Occipital lobe (tissue), 2 donors: ENCODE data around the gene VWA5A. TPM values are rescaled to one million over a fixed set of nuclear protein-coding genes. Genes with fewer than 3 reads are reported as not detected.
"Not testable (repeated sequence)": the region's sequence is repeated elsewhere in the genome, so short reads cannot be mapped to it uniquely, and the experiment has no call there.

ENCODE experiments used
- DNase-seq: peaks from one replicate; lab custom pipeline; 2025; lab: John Stamatoyannopoulos, UW
- total RNA-seq: library from RNA; depleted of rRNA; stranded (reverse); fragments of >200 nt; gene quantifications from one replicate; pipeline ENCODE4 v1.2.3, GENCODE V29; 2014

Gene VWA5A
- total RNA-seq, 1 donor from 2014 or later: 5.8 TPM

DNA sequence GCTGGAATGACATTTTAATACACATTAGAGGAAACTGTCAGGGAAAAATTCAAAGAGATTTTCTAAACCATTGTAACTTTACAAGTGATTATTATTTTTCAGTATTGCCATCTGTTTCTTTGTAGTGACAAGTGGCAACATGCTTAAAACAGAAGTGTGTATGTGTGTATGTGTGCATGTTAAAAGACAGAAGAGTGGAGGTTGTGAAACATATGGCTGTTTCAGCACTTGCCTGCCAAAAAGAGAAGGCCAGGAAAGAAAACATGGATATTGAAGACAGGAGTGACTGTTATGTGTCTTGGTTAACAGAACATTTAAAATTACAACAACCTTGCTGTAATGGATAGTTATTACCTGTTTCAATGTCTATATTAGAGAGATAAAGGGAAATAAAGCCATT lies 24.3 kb upstream of the VWA5A start:
- no peak for DNase-seq

DNA sequence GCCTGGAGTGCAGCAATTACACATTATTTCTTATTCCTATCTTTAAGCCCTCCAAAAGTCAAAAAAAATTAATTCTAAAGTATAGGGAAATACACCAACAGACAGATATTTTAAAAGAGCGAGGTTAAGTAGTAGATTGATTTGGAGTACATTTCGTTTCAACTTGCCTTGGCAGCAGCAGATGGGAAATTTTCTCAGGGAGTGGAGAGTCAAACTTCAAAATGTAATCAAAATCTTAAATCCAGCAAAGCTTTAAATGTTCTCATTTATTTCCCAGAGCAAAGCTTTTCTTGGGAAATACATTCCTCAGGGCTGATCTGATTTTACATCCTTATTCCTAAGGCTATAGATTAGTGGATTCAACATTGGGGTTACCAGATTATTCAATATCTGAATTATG lies 21.9 kb upstream of the VWA5A start:
- no peak for DNase-seq

DNA sequence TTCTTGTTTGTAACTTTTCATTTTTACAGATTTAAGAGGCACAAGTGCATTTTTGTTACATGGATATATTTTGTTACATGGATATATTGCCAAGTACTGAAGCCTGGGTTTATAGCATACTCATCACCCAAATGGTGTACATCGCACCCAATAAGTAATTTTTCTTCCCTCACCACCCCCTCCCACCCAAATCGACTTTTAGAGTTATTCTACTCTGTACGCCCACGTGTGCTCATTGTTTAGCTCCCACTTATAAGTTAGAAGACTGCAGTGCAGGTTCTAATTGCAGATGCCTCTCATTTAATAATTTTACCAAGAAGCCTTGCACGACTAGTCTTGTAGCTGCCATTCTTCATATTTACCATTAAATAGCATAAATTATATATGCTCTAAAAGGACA lies 20.5 kb upstream of the VWA5A start:
- DNase-seq: no peak

DNA sequence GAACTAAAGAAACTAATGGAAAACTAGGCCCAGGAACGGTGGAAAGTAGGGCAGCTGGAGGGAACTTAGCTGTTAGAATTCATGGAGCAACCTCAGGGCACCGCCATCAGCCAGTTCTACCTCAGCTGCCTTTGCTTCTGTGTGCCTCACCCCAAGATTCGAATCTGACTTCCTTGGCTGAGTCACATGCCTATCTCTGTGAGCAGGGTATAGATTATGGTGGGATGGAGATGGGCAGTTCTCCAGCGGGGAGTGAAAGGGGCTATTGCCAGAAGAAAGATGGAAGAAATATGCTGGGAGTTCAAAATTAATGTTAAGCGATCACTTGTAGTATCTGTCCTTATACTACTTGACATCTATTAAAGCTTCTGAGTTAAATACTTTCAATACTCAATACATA lies 18.9 kb upstream of the VWA5A start:
- DNase-seq: no peak

DNA sequence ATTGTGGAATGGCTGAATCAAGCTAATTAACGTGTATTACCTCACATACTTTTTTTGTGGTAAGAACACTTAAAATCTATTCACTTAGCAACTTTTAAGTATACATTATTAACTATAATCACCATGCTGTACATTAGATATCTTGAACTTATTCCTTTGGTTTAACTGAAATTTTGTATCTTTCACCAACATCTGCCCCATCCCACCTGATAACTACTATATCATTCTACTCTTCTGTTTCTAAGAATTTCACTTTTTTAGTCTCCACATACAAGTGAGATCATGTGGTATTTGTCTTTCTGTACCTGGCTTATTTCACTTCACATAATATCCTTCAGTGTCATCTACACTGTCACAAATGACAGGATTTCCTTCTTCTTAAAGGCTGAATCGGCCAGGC lies 17.1 kb upstream of the VWA5A start:
- no peak for DNase-seq

DNA sequence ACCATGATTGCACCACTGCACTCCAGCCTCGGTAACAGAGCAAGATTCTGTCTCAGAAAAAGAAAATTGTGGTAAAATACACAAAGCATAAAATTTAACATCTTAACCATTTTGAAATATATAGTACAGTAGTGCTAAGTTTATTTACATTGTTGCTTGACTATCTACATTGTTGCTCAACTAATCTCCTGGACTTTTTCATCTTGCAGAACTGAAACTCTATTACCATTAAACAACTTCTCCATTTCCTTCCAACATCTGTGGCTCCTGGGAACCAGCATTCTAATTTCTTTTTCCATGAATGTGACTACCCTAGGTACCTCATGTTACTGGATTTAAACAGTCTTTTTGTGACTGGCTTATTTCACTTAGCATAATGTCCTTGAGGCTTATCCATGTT lies 13.5 kb upstream of the VWA5A start:
- no peak for DNase-seq

DNA sequence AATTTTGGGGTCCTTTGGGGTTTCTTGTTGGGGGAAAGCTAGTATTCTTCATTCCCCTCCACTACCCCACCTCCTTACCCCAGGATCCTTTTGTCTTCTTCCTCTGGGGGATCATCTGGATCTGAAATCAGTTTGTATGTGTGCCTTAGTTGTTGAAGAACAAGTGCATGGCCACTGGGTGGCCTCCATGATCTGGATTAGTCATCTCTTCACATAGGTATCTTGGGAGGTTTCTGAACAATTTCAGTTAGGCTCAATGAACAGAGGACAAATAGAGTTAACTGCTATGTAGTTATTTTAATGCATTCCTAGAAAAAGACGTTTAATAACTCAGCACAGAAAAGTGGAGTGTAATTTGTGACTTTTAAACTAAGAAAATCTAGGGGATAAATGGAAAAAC lies 7.1 kb upstream of the VWA5A start:
- no peak for DNase-seq

DNA sequence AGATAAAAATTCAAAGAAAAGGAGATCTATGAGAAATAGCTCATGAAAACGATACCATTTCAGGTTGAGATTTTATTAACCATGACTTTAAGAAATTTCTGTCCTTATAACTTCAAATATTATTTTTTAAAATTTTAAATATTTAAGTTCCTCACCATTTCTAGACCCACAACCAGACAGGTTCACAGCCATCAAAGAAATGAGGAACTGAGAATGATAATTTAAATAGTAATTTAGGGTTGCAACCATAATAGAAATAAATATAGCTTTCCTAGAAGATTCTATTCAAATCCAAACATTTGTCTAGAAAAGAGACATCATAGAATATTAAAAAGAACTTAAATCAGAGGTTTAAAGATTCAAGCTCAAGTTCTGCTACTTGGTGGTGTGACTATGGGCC lies 5.9 kb upstream of the VWA5A start:
- no peak for DNase-seq

DNA sequence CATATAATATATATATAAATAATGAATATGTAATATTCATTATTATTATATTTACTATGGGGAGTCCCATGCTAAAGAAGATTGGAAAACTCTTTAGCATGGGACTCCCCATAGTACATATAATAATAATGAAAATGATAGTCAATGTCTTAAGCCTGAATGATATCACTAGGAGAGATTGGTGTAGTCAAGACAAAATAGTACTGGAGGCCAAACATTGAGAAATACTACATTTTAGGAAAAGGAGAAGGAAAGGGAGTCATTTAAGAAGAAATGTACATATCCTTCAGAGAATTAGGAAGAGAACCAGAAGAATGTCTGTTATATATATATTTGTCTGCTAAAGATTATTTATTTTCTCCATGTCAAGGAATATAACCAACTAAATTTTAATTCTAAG lies 5.0 kb upstream of the VWA5A start:
- DNase-seq: no peak

DNA sequence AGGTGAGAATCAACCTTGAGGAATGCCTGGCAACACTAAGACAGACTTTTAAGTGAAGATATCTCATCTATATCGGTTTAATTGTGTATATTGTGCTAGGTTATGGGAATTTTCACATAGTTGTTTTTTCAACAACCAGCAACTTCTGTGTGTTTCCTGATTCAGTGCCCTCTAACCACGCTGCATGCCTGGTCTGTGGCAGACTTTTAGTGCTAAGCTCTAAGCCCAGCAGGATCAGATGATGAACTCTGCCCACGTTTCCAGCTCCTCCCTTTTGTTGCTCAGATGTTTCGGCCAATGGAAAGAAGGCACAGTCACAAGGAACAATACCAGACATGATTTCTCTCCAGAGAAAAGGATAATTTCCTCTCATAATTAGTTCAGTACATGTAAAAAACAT lies 1.4 kb upstream of the VWA5A start:
- DNase-seq: no peak

DNA sequence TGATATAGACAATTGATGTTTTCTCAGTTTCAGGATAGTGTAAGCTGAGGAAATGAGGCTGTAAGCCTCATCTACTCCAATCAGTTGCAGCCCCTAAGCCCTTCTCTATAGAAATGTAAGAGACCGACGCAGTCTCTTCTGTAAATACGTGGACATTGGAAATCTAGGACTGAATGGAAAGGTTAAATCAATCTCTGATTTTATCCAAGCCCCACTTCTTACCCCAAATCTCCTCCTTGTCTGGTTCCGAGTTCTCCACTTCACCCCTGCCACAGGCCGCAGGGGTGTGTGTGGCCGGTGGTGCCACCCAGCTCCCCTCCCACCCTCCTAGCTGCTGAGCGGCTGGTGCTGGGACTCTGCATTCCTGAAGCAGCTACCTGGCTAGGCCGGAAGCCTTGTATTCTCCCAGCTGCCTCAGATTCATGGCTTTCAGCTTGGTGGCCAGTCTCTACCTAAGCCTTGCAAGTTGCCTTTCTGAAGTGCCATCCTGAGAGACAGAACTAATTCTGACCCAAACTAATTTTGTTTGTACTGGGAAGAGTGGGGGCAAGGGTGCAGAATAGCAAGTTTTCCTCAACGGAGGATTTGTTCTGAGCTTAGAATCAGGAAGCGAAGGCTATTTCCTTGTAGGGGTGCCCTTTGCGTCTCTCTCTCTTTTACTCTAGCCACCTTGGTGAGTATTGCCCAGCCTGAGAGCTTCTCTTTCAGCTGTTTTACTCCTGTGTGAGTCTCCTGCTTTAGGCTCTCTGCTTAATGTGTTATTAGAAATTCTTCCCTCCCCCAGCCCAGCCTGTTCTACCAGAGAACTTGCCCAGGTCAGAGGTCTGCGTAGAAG lies 749 bp downstream of the VWA5A start:
- no peak for DNase-seq

DNA sequence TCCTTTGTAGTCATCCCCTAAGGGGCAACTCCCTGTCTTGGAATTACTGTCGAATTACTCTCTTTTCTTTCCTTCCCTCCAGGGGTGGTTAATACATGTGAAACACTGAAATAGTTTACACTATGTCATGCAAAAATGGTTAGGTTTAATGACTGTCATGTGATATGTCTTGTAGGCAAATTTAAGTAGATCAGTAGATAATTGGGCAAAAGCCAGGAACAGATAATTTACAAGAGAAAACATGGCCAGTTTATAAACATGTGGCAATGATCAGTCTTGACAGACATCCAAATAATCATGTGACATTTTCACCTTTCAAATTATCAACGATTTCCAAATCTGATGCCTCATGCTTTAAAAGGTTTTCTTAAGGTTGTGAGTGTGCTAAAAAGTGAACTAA lies 3.9 kb downstream of the VWA5A start:
- no peak for DNase-seq

DNA sequence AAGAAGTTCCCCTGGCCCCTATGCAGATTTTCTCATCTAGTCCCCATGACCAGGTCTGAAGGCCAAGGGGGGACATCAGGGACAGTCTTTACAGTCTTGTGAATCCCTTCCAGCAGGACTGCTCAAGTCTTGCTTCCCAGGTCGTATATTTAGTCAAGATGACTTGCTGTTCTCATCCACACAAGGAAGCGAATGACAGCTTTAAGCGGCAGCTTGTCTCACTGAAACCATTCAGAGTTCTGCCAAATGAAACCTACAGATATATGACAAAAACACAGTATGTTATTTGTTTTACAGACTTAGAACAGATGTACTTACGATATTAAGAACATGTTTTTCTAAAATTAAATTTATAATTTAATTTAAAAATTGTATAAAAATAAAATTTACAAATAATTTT lies 5.6 kb downstream of the VWA5A start:
- no peak for DNase-seq

DNA sequence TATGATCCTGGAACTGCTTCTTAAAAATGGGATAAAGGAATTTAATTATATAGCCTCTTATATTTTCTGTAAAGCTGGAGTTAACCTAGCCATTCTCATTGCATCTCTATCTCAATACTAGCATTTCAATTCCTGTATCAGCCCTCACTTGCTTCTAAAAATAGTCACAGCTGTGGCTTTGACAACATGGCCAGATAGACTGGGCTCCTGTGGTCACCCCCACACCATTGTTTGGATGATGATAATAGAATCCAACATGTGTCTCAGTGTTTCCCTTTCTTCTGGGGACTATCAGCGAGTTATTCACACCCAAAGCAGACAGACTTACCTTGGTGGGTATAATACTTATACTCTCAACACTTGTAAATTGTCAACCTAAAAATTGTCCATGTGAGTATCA lies 6.9 kb downstream of the VWA5A start:
- DNase-seq: no peak

DNA sequence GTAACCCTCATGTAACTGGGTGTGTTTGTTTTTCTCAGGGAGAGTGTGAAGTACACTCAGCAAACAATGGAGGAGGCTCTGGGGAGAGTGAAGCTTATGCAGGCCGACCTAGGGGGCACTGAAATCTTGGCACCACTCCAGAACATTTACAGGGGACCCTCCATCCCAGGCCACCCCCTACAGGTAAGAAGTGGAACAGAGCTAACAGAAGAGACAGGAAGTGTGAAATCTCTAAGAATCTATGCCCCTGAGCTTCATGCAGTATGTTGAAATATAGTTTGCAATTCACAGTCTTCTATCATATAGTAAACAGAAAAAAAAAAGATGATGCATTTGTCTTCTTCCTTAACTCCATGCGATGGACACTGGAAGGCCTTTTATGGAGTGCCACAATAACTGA lies 8.4 kb downstream of the VWA5A start:
- no peak for DNase-seq

DNA sequence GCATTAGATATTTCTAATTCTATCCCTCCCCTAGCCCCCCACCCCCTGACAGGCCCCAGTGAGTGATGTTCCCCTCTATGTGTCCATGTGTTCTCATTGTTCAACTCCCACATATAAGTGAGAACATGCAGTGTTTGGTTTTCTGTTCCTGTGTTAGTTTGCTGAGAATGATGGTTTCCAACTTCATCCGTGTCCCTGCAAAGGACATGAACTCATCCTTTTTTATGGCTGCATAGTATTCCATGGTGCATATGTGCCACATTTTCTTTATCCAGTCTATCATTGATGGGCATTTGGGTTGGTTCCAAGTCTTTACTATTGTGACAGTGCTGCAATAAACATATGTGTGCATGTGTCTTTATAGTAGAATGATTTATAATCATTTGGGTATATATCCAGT lies 11.9 kb downstream of the VWA5A start:
- DNase-seq: not testable (repeated sequence)

DNA sequence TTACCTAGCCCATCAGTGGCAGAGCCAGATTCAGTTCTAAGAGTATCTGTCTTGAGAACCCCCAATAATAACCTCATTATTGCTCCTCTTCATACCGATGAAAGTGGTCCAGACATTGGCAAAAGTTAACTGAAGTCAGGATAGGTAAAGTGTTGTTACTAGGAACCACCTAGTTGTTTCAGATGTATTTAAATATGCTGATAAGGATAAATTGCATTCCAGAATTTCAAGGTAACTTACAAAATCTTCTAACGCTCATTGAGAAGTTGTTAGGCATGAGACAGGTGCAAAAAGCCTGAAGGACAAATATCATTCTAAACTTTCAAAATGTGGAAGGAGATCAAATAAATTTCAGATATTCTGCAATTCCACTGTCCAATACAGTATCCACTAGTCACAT lies 27.8 kb downstream of the VWA5A start:
- DNase-seq: no peak

DNA sequence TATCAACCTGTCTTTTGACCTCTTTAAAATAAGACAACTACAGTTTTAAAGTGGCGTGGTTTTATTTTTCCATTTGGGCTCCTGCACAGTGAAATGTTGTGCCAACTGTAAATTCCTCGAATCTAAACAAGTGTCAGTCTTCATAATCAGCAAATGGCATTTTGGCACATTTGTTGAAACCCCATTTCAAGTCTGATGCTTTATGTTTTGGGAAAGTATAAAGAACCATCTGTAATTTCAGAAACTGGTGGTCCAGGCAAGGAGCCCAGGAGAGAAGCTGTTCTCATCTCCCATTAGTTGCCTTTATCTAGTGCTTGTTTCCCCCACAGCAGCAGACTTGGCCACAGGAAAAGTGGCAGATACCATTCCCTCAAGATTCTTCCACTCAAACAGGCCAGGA lies 32.7 kb downstream of the VWA5A start:
- DNase-seq: no peak

DNA sequence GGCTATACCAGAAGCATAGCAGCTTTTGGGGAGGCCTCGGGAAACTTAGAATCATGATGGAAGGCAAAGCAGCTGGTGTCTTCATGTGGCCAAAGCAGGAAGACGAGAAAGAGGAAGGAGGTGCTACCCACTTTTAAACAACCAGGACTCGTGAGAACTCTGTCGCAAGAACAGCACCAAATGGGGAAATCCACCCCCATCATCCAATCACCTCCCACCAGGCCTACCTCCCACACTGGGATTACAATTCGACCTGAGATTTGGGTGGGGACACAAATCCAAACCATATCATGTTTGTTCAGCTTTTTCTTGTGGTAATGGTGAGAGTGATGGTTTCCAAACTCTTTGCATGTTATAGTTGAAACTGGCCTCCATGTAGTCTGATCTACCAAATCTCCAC lies 35.4 kb downstream of the VWA5A start:
- no peak for DNase-seq

DNA sequence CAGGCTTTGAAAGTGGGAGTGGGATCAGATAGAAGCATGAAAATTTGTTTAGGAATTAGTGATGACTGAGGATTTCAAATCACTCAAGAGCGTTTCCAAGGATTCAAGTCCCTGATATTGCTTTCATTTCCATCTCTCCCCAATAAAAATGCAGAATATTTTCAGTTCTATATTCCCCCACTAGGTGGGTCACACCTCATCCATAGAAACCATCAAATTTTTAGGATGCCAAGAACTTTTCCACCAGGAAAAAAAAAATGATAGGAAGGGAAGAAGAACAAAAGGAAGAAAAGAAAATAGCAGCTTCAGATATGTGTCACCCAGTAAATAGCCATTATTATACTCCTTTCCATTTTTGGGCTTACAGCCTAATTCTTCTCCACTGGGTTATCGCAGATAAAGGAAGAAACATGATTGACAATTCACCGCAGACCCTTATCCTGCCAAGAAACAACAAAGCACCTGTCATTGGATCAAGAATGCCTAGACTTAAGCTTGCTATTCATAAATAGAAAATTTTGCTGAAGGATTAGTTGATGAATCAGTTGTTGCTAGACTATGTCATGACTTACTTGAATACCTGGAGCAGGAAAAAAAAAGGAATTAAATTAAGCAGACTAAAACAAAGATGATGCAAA lies 37.6 kb downstream of the VWA5A start:
- DNase-seq: no peak

DNA sequence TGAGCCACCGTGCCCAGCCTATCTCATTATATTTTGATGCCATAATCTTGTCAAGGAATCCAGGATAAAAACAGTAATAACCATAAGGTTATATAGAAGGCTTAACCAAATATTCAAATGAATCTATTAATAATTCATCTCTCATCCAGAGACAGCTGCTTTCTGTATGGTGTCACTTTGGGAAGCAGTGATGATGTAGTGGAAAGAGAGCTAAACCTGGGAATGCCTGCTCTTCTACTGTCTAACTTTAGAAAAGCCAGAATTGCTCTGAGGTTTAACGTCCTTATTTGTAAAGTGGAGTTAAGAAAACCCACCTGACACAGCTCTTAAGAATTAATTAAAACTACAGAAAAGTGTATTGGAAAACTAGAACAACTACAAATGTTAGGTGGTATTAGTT lies 38.6 kb downstream of the VWA5A start:
- DNase-seq: no peak

DNA sequence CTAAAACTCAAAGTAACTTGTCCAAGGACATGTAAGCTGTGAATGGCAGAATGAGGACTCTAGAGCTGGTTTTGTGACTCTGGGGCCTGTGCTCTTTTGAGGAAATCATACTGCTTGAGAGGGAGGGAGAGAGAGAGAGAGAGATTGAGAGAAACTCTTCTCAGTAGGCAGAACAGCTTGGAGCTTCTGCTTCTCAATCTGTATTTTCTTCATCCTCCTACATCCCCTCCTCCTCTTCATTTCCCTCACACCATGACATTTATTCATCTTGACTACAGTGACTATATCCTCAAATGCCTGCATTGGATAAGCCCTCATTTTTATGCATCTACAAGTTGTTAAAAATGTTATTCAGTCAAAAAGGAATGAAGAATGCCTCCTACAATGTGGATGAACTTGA lies 44.2 kb downstream of the VWA5A start:
- no peak for DNase-seq

DNA sequence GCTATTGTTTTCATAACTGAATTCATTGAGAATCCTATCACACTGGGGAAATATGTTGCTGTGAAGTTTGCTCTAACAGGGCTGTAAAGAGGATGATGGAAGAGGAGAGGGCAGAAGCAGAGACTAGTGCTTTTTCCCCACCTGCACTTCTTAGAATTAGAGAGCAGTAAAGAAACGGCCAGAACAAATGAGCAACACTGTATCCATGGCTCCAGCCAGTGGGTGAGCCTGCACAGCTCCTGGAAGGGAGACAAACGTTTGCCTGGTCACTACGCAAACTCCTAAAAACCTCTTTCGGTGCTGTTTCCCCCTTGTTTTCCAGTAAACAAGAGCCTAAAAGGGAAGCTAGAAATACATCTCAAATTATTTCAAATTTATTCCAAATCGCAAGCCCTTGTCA lies 45.7 kb downstream of the VWA5A start:
- no peak for DNase-seq
